ENCODE results near the gene FRMD6.
"Not testable (repeated sequence)": the region's sequence is repeated elsewhere in the genome, so short reads cannot be mapped to it uniquely, and the experiment has no call there.

The FRMD6 gene

GRCh38 chr14:51724650-51725049 is 72.9 kb downstream of the FRMD6 start:
- no peak for DNase-seq (ENCODE audit: low read depth in 2 of 2)

- no peak for DNase-seq (ENCODE audit: low read depth in 2 of 2)
These were observed 73.4 kb downstream of the FRMD6 start for GRCh38 chr14:51725061-51725460.

GRCh38 chr14:51726166-51726899 is 74.6 kb downstream of the FRMD6 start:
- DNase-seq (ENCODE audit: low read depth in 2 of 2): no peak

GRCh38 chr14:51727526-51727925 is 75.8 kb downstream of the FRMD6 start:
- DNase-seq (ENCODE audit: low read depth in 2 of 2): no peak

- no peak for DNase-seq (ENCODE audit: low read depth in 2 of 2)
These were observed 78.4 kb downstream of the FRMD6 start for GRCh38 chr14:51730098-51730497.

- DNase-seq (ENCODE audit: low read depth in 2 of 2): no peak
These were observed 79.0 kb downstream of the FRMD6 start for GRCh38 chr14:51730684-51731083.

- DNase-seq (ENCODE audit: low read depth in 2 of 2): no peak
These were observed 80.9 kb downstream of the FRMD6 start for GRCh38 chr14:51732494-51733112.

GRCh38 chr14:51733147-51733546 is 81.4 kb downstream of the FRMD6 start:
- DNase-seq (ENCODE audit: low read depth in 2 of 2): no peak

- DNase-seq (ENCODE audit: low read depth in 2 of 2): no peak
These were observed 84.1 kb downstream of the FRMD6 start for GRCh38 chr14:51735851-51736250.

GRCh38 chr14:51738754-51739153 is 87.0 kb downstream of the FRMD6 start:
- no peak for DNase-seq (ENCODE audit: low read depth in 2 of 2)

GRCh38 chr14:51743588-51744000 is 91.9 kb downstream of the FRMD6 start:
- no peak for DNase-seq (ENCODE audit: low read depth in 2 of 2)

- DNase-seq (ENCODE audit: low read depth in 2 of 2): no peak
These were observed 92.8 kb downstream of the FRMD6 start for GRCh38 chr14:51744372-51745130.

- DNase-seq (ENCODE audit: low read depth in 2 of 2): not testable (repeated sequence)
These were observed 95.1 kb downstream of the FRMD6 start for GRCh38 chr14:51746823-51747222.

- no peak for DNase-seq (ENCODE audit: low read depth in 2 of 2)
These were observed 98.8 kb downstream of the FRMD6 start for GRCh38 chr14:51750542-51750941.

- not testable (repeated sequence) for DNase-seq (ENCODE audit: low read depth in 2 of 2)
These were observed 100.1 kb downstream of the FRMD6 start for GRCh38 chr14:51751611-51752345.

- not testable (repeated sequence) for DNase-seq (ENCODE audit: low read depth in 2 of 2)
These were observed 106.0 kb downstream of the FRMD6 start for GRCh38 chr14:51757756-51758155.

- no peak for DNase-seq (ENCODE audit: low read depth in 2 of 2)
These were observed 108.2 kb downstream of the FRMD6 start for GRCh38 chr14:51759950-51760349.

GRCh38 chr14:51765726-51766125 is 114.0 kb downstream of the FRMD6 start:
- not testable (repeated sequence) for DNase-seq (ENCODE audit: low read depth in 2 of 2)

- DNase-seq (ENCODE audit: low read depth in 2 of 2): not testable (repeated sequence)
These were observed 114.9 kb downstream of the FRMD6 start for GRCh38 chr14:51766586-51766985.

- DNase-seq (ENCODE audit: low read depth in 2 of 2): not testable (repeated sequence)
These were observed 117.6 kb downstream of the FRMD6 start for GRCh38 chr14:51769261-51769660.

- no peak for DNase-seq (ENCODE audit: low read depth in 2 of 2)
These were observed 122.5 kb downstream of the FRMD6 start for GRCh38 chr14:51774209-51774608.

Data from stimulated activated CD4-positive, alpha-beta T cell treated with anti-CD3 and anti-CD28 coated beads, Interleukin-4, amount 100 ng/mL, for 48 hours (primary cell).